Loucy (cell line): ENCODE data around the gene TNS3.

Source experiments
- CTCF ChIP-seq: fragments of 200-600 bp; sonication (generic); conservative IDR thresholded peaks from 2 replicates; pipeline ENCODE4 v1.5.1; 2014; ENCODE audit warnings: mild to moderate bottlenecking, antibody characterized with exemption, low read length
- EZH2phosphoT487 ChIP-seq: fragments of 200-600 bp; IDR thresholded peaks from 2 replicates; pipeline ENCODE4 v1.6.1; 2018; ENCODE audit warnings: antibody characterized with exemption, mild to moderate bottlenecking, moderate library complexity, borderline replicate concordance

- TF ChIP-seq CTCF, result no peak
- TF ChIP-seq EZH2phosphoT487, result no peak
These were observed 132.9 kb downstream of the TNS3 start for GRCh38 chr7:47448971-47449370.
